Measurements from ENCODE around the gene TNS1.

DNA sequence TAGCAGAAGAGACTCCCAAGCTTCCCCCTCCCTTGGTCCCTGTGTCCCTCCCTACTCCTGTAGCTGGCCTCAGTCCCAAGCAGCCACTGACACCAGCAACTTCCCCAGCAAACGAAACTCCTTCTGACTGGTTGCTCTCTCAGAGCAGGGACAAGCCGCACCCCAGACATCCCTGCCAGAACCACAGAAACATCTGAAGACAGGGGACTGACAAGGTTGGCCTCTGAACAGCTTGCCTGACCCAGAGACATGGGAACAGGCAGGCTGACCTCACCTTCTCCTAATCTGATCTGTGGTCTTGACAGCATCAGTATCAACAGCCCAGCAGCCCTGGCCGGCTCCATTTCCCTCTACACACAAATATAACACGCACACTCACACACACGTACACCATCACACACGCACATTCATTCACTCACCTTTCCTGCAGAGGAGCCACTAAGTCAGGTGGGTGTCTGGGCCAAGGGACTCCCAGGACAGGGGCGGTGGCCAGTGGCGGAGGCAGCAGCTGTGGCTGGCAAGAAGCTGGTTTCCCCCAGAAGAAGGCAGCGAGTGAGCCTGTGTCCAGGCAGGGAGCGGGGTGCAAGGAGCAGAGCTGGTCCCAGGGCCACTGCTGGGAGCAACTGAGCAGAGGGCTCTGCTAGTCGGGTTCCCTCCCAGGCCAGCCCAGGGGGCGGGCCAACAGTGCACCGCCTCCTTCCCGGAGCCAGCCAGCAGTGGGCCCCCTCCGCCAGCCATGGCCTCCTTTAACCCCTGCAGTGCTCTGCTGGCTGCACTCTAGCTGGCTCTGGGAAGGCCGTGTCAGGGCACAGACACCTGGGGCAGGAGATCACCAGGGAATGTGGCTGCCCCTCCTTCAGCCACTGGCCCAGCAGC lies 59.1 kb downstream of the TNS1 start:
- no peak for TF ChIP-seq EZH2phosphoT487 (IDR thresholded peaks at IDR 0.05; ENCODE audit: insufficient read depth, low read depth)
- TF ChIP-seq EZH2 (IDR thresholded peaks at IDR 0.05; ENCODE audit: insufficient read depth, poor library complexity, severe bottlenecking), result no peak

Measured in GM23248 (cell line).